K562 (cell line): ENCODE results near the gene RABIF. TPM values are rescaled to one million over a fixed set of nuclear protein-coding genes. Genes with fewer than 3 reads are reported as not detected.
A peak's percentile ranks its signal among the peaks of the same experiment; 100 is the strongest.

Experiments used
- CBX8 ChIP-seq: fragments of 200-600 bp; sonication (generic); IDR thresholded peaks from 2 replicates; pipeline ENCODE4 v1.6.1; 2012; ENCODE audit warnings: borderline replicate concordance, mixed run types, low read depth, mild to moderate bottlenecking, moderate library complexity, mixed read lengths, low read length, control low read depth, inconsistent platforms; ENCODE audit not compliant: poor library complexity, severe bottlenecking; ENCODE audit errors: extremely low read depth
- CEBPB ChIP-seq: fragments of 450-650 bp; IDR thresholded peaks from 2 replicates; pipeline ENCODE4 v1.6.1; 2016; ENCODE audit warnings: missing genetic modification characterization, missing compliant biosample characterization
- CHD2 ChIP-seq: IDR thresholded peaks from 2 replicates; pipeline ENCODE4 v1.6.1; 2011; ENCODE audit warnings: low read depth, low read length
- CHD7 ChIP-seq: fragments of 200-600 bp; sonication (generic); IDR thresholded peaks from one replicate; pipeline ENCODE4 v1.6.1; 2012; ENCODE audit warnings: mild to moderate bottlenecking, low read depth, low read length, inconsistent platforms
- DDX20 ChIP-seq: fragments of 450-650 bp; IDR thresholded peaks from 2 replicates; pipeline ENCODE4 v1.6.1; 2016; ENCODE audit warnings: missing genetic modification characterization, low read depth, mild to moderate bottlenecking, missing compliant biosample characterization, moderate library complexity
- EWSR1 ChIP-seq: fragments of 450-650 bp; IDR thresholded peaks from 2 replicates; pipeline ENCODE4 v1.6.1; 2018; ENCODE audit warnings: borderline replicate concordance, mild to moderate bottlenecking, low read depth, moderate library complexity; ENCODE audit not compliant: partially characterized antibody
- HDGF ChIP-seq: fragments of 450-650 bp; IDR thresholded peaks from 2 replicates; pipeline ENCODE4 v1.6.1; 2016
- PHF20 ChIP-seq: fragments of 450-650 bp; IDR thresholded peaks from 2 replicates; pipeline ENCODE4 v1.6.1; 2018; ENCODE audit not compliant: partially characterized antibody
- PTBP1 ChIP-seq: fragments of 200-400 bp; formaldehyde crosslinking; IDR thresholded peaks from 2 replicates; pipeline ENCODE4 v1.6.1; 2017; ENCODE audit warnings: low read depth, low read length
- PTRF ChIP-seq: fragments of 450-650 bp; IDR thresholded peaks from 2 replicates; pipeline ENCODE4 v1.6.1; 2016; ENCODE audit warnings: mild to moderate bottlenecking, missing genetic modification characterization, missing compliant biosample characterization
- THRA ChIP-seq: fragments of 450-650 bp; IDR thresholded peaks from 2 replicates; pipeline ENCODE4 v1.6.1; 2017; ENCODE audit warnings: mild to moderate bottlenecking, moderate library complexity
- ZNF224 ChIP-seq: sonication (generic); formaldehyde crosslinking; IDR thresholded peaks from 2 replicates; pipeline ENCODE4 v1.8.0; 2022; ENCODE audit warnings: mild to moderate bottlenecking, missing genetic modification reagents
- polyA plus RNA-seq, 8 experiments: library from polyadenylated mRNA; depleted of rRNA in 4 of 8; stranded (reverse) in 5 of 8; unstranded in 3 of 8; fragments of >200 nt; fragmentation: Nextera tagmentation in 2 of 8; fragmentation: Illumina TruSeq in 1 of 8; extraction: Ambion mirVana in 2 of 8; extraction: Trizol in 1 of 8; gene quantifications; 2 replicates each; pipeline versions ENCODE4 v1.2.1 to v1.2.3, GENCODE V29; 2011 to 2014; ENCODE audit warnings: inconsistent platforms in 1 of 8, missing spikeins in 1 of 8
- total RNA-seq, 7 experiments: library from RNA; depleted of rRNA in 6 of 7; stranded (reverse); fragments of >200 nt in 6 of 7; fragmentation: Illumina TruSeq in 2 of 7; extraction: Trizol in 2 of 7; gene quantifications; 2 replicates each; pipeline versions ENCODE4 v1.2.1 to v1.2.3, GENCODE V29; 2011 to 2021; ENCODE audit warnings: low replicate concordance in 1 of 7
- TF ChIP-seq, protein P1 (sequence below): fragments of 250-450 bp; sonication (Bioruptor Pico); IDR thresholded peaks from 2 replicates; pipeline ENCODE4 v1.5.0; 2021

The RABIF gene
- total and polyA plus RNA-seq, 9 of the 15 experiments (the other 6 are each of a cell fraction or from before 2014, with no cell fraction given): 7.4 to 20.1 (median 11.0) TPM

DNA sequence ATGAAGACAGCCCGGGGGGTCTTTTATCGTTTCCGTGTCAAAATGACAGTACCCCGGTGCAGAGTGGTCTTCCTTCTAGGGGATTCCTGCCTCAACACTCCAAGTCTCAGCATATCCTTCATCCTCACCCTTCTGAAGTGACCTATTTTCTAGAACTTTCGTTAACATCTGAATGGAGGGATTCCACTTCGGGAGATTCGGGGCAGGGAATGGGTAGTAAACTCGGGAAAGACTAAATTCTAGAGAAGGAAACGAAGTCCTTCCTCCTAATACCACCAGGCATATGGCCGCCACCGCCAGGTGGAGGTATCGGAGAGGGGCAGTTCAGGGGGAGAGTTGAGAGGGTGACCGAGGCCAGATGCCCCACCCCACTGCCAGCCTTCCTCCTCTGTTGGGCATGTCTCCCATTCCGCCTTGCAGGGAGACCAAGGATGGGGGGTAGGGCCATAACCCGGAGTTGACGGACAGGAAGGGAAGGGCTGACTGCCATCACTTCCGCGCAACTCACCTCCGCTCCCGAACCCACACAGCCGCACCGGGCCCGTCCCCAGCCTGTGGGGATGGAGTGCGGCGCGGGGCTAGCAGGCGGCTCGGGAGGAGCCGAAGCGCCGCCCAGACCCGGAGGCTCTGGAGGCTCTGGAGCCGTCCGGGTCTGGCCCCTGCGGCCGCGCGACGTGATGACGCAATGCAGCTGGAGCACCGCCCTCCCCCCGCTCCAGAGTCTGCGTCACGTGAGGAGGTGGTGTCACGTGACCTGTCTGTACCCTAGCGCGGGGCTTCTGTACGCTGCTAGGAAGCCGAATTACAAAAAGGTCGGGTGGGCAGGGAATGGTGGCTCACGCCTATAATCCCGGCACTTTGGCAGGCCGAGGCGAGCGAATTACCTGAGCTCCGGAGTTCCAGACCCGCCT lies 37.9 kb upstream of the RABIF start, which contains the start of gene KLHL12 (continued):
- TF ChIP-seq, protein P1, sequence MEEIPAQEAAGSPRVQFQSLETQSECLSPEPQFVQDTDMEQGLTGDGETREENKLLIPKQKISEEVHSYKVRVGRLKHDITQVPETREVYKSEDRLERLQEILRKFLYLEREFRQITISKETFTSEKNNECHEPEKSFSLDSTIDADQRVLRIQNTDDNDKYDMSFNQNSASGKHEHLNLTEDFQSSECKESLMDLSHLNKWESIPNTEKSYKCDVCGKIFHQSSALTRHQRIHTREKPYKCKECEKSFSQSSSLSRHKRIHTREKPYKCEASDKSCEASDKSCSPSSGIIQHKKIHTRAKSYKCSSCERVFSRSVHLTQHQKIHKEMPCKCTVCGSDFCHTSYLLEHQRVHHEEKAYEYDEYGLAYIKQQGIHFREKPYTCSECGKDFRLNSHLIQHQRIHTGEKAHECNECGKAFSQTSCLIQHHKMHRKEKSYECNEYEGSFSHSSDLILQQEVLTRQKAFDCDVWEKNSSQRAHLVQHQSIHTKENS (CRISPR knock-in tag): no peak
- no peak for TF ChIP-seq PTBP1
- peak; percentile 99 for TF ChIP-seq PHF20
- no peak for TF ChIP-seq ZNF224
- peak; percentile 99 for TF ChIP-seq CEBPB
- peak; percentile 75; the same call in 1 of the 2 replicates for TF ChIP-seq HDGF
- peak; percentile 29 for TF ChIP-seq CHD2
- no peak for TF ChIP-seq CBX8
- no peak for TF ChIP-seq EWSR1
- TF ChIP-seq PTRF (tag): no peak
- TF ChIP-seq CHD7: no peak
- TF ChIP-seq DDX20: no peak
- no peak for TF ChIP-seq THRA
